HepG2 (cell line): Measurements from ENCODE around the gene HMBS. TPM values are rescaled to one million over a fixed set of nuclear protein-coding genes. Genes with fewer than 3 reads are reported as not detected.

ENCODE experiments used
- ATAC-seq: fragments of 200-7000 bp; cut with Tn5 transposase; 3 replicates; pipeline ENCODE4 v1.9.1; 2020; ENCODE audit warnings: mild to moderate bottlenecking, moderate library complexity
- BruUV-seq: library from RNA; stranded (reverse); fragments of 400-500 nt; replicated peaks from 2 replicates; lab custom pipeline; 2021; lab: Mats Ljungman, UMichigan
- CTCF ChIA-PET: fragments of 300-600 bp; formaldehyde crosslinking; extraction: SDS; loops from one replicate; lab custom pipeline; 2021; ENCODE audit warnings: low total read pairs, inconsistent platforms, low intra/inter-chr PET ratio; lab: Yijun Ruan, JAX
- POLR2A ChIA-PET: fragments of 350-600 bp; sonication (Branson Sonifier 250); formaldehyde crosslinking; loops from one replicate; lab custom pipeline; 2020; ENCODE audit warnings: antibody characterized with exemption, inconsistent platforms; lab: Yijun Ruan, JAX
- DNase-seq: peaks from one replicate; pipeline ENCODE4 v3.0.0-alpha.2; 2015; ENCODE audit warnings: low spot score
- FAIRE-seq: peaks from 3 replicates; lab custom pipeline; 2011; peaks lifted over from hg19 to GRCh38; lab: Jason Lieb, UNC
- H2AFZ ChIP-seq: one replicate; pipeline ENCODE4 v1.6.1; 2011; ENCODE audit warnings: low read length, inconsistent platforms
- H3K27ac ChIP-seq: fragments of 300-600 bp; 3 replicates; pipeline ENCODE4 v1.8.0; 2011; ENCODE audit warnings: mixed run types, mild to moderate bottlenecking, mixed read lengths, low read length, inconsistent platforms; ENCODE audit not compliant: insufficient read depth; ENCODE audit errors: extremely low read length
- H3K27me3 ChIP-seq, 2 experiments: fragments of 200-600 bp in 1 of 2; 2 replicates in 1 of 2; 3 replicates in 1 of 2; pipeline versions ENCODE4 v1.6.0 to v1.8.0; 2011; ENCODE audit warnings: low read length in 2 of 2, mild to moderate bottlenecking in 2 of 2, moderate library complexity in 2 of 2, inconsistent platforms in 1 of 2; ENCODE audit not compliant: insufficient read depth in 2 of 2, control insufficient read depth in 1 of 2
- H3K36me3 ChIP-seq, 2 experiments: fragments of 200-600 bp in 1 of 2; replicated peaks in 1 of 2; 2 replicates in 1 of 2; 3 replicates in 1 of 2; pipeline versions ENCODE4 v1.5.1 to v1.8.0; 2011; ENCODE audit warnings: low read length in 2 of 2, inconsistent platforms in 1 of 2; ENCODE audit not compliant: insufficient read depth in 2 of 2, control insufficient read depth in 1 of 2
- H3K4me1 ChIP-seq: 2 replicates; pipeline ENCODE4 v1.5.1; 2012; ENCODE audit warnings: low read length, inconsistent platforms; ENCODE audit not compliant: insufficient read depth
- H3K4me2 ChIP-seq: 2 replicates; pipeline ENCODE4 v1.6.0; 2011; ENCODE audit warnings: low read depth, low read length, inconsistent platforms
- H3K4me3 ChIP-seq, 3 experiments: fragments of 200-600 bp in 1 of 3; sonication (generic), shearing (Covaris generic) in 1 of 3; replicated peaks in 1 of 3; 2 replicates each; pipeline ENCODE4 v1.5.1; 2011 to 2016; ENCODE audit warnings: low read length in 3 of 3, inconsistent platforms in 2 of 3, low read depth in 2 of 3, mild to moderate bottlenecking in 2 of 3, control low read depth in 1 of 3, mixed read lengths in 1 of 3; ENCODE audit not compliant: insufficient read depth in 1 of 3
- H3K79me2 ChIP-seq: one replicate; pipeline ENCODE4 v1.6.1; 2011; ENCODE audit warnings: low read length, inconsistent platforms; ENCODE audit not compliant: insufficient read depth
- H3K9ac ChIP-seq: 2 replicates; pipeline ENCODE4 v1.6.0; 2011; ENCODE audit warnings: mild to moderate bottlenecking, low read depth, low read length, inconsistent platforms; ENCODE audit not compliant: insufficient read depth
- H3K9me3 ChIP-seq: 2 replicates; pipeline ENCODE4 v1.5.1; 2012; ENCODE audit warnings: mild to moderate bottlenecking, low read length
- H4K20me1 ChIP-seq: 2 replicates; pipeline ENCODE4 v1.6.0; 2011; ENCODE audit warnings: inconsistent platforms, mild to moderate bottlenecking, low read length, moderate library complexity; ENCODE audit not compliant: insufficient read depth
- HNF4A ChIP-seq: sonication (generic); formaldehyde crosslinking; IDR thresholded peaks from 2 replicates; pipeline ENCODE4 v1.4.0; 2020; ENCODE audit warnings: missing genetic modification reagents
- KDM1A ChIP-seq: IDR thresholded peaks from 2 replicates; pipeline ENCODE4 v1.6.1; 2016; ENCODE audit warnings: missing compliant biosample characterization
- MAFF ChIP-seq: IDR thresholded peaks from 2 replicates; pipeline ENCODE4 v1.6.1; 2011; ENCODE audit warnings: low read depth, low read length, improper control_type of control experiment
- PHF5A ChIP-seq: IDR thresholded peaks from one replicate; pipeline ENCODE4 v1.6.1; 2018; ENCODE audit warnings: low read depth, missing genetic modification reagents; ENCODE audit not compliant: unreplicated experiment
- ZKSCAN5 ChIP-seq: sonication (generic); formaldehyde crosslinking; IDR thresholded peaks from 2 replicates; pipeline ENCODE4 v1.5.1; 2020; ENCODE audit warnings: mild to moderate bottlenecking, missing genetic modification reagents
- ZNF274 ChIP-seq: sonication (generic); formaldehyde crosslinking; IDR thresholded peaks from 2 replicates; pipeline ENCODE4 v1.5.1; 2020; ENCODE audit warnings: mild to moderate bottlenecking, missing genetic modification reagents
- ZNF34 ChIP-seq: sonication (generic); formaldehyde crosslinking; IDR thresholded peaks from 2 replicates; pipeline ENCODE4 v1.4.0; 2020; ENCODE audit warnings: mild to moderate bottlenecking, missing genetic modification reagents, borderline replicate concordance
- ZSCAN25 ChIP-seq: sonication (generic); formaldehyde crosslinking; IDR thresholded peaks from 2 replicates; pipeline ENCODE4 v1.8.0; 2022; ENCODE audit warnings: mild to moderate bottlenecking, missing genetic modification reagents
- WGBS: methylation state at CpG from one replicate; pipeline ENCODE4 v1.1.6; 2017; ENCODE audit warnings: low lambda C conversion rate; 5-methylcytosine and 5-hydroxymethylcytosine counted together
- in situ Hi-C: cut with HindIII; loops from 2 replicates; pipeline ENCODE4 v1.10.0; 2017; ENCODE audit warnings: low pct_unique_long_range_greater_than_20kb; ENCODE audit not compliant: extremely low pct_ligation_motif_present
- intact Hi-C: fragments of 100-400 bp; cut with micrococcal nuclease; formaldehyde crosslinking; loops from one replicate; pipeline ENCODE4 v1.10.0; 2022; ENCODE audit not compliant: unreplicated experiment
- polyA plus RNA-seq, 8 experiments: library from polyadenylated mRNA; depleted of rRNA in 3 of 8; stranded (reverse) in 7 of 8; unstranded in 1 of 8; fragments of >200 nt; fragmentation: Illumina TruSeq in 4 of 8; extraction: Trizol in 4 of 8; gene quantifications; 2 replicates each; pipeline versions ENCODE4 v1.2.1 to v1.2.3, GENCODE V29; 2011 to 2016; ENCODE audit warnings: low read depth in 4 of 8, missing spikeins in 1 of 8, mixed read lengths in 1 of 8; ENCODE audit not compliant: insufficient read depth in 1 of 8
- total RNA-seq, 5 experiments: library from RNA; depleted of rRNA; stranded (reverse); fragments of >200 nt; fragmentation: Illumina TruSeq; extraction: Trizol; gene quantifications; 2 replicates each; pipeline ENCODE4 v1.2.3, GENCODE V29; 2016; ENCODE audit warnings: low read depth in 1 of 5
- TF ChIP-seq, protein P1 (sequence below): sonication (generic); formaldehyde crosslinking; IDR thresholded peaks from 2 replicates; pipeline ENCODE4 v1.4.0; 2020; ENCODE audit warnings: low read depth, mild to moderate bottlenecking, missing genetic modification reagents
- TF ChIP-seq, protein P2 (sequence below): sonication (generic); formaldehyde crosslinking; IDR thresholded peaks from 2 replicates; pipeline ENCODE4 v1.5.1; 2020; ENCODE audit warnings: missing genetic modification reagents, mild to moderate bottlenecking, borderline replicate concordance

Gene HMBS
- total and polyA plus RNA-seq, 2 of the 13 experiments (the other 11 are each of a cell fraction or from before 2014, with no cell fraction given): 9.4 to 46.9 TPM

DNA sequence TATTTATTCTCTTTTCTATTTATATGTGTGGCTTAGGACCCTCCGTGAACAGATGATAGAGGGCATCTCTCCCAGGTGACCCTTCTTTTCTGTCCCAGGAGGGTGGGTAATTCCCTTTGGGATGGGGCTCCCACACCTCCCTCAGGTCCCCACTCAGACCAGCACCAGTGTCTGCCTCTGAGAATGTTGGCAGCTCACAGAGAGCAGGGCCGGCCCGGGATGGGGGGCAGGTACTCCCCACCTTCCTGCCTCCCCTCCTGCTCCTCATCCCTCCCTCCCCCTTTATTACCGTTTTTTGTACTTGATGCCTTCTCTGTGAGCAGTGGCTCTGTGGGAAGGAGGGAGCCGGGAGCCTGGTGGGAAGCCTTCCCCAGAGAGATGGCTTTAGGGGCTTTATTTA lies 31.9 kb downstream of the HMBS start:
- FAIRE-seq: no peak
- H3K4me3 ChIP-seq: no peak overlapping the region
- no peak overlapping the region for H3K27ac ChIP-seq
- ChIA-PET POLR2A (no interaction called here), CTCF (no interaction called here)
- DNase-seq: no peak
- no peaks in the 10 kb centered on the region for H3K9me3 ChIP-seq
- WGBS: 64% methylated on average over 5 of the region's 5 CpGs
- in situ Hi-C loops (no loop called here), intact Hi-C loops (no loop called here)
- H2AFZ ChIP-seq: no peak overlapping the region
- TF ChIP-seq ZKSCAN5 (CRISPR knock-in tag): no peak
- TF ChIP-seq MAFF: no peak
- TF ChIP-seq ZNF274 (CRISPR knock-in tag): no peak
- TF ChIP-seq, protein P1, sequence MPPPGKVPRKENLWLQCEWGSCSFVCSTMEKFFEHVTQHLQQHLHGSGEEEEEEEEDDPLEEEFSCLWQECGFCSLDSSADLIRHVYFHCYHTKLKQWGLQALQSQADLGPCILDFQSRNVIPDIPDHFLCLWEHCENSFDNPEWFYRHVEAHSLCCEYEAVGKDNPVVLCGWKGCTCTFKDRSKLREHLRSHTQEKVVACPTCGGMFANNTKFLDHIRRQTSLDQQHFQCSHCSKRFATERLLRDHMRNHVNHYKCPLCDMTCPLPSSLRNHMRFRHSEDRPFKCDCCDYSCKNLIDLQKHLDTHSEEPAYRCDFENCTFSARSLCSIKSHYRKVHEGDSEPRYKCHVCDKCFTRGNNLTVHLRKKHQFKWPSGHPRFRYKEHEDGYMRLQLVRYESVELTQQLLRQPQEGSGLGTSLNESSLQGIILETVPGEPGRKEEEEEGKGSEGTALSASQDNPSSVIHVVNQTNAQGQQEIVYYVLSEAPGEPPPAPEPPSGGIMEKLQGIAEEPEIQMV (CRISPR knock-in tag): no peak
- TF ChIP-seq, protein P2, sequence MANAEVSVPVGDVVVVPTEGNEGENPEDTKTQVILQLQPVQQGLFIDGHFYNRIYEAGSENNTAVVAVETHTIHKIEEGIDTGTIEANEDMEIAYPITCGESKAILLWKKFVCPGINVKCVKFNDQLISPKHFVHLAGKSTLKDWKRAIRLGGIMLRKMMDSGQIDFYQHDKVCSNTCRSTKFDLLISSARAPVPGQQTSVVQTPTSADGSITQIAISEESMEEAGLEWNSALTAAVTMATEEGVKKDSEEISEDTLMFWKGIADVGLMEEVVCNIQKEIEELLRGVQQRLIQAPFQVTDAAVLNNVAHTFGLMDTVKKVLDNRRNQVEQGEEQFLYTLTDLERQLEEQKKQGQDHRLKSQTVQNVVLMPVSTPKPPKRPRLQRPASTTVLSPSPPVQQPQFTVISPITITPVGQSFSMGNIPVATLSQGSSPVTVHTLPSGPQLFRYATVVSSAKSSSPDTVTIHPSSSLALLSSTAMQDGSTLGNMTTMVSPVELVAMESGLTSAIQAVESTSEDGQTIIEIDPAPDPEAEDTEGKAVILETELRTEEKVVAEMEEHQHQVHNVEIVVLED (CRISPR knock-in tag): no peak
- no peak for TF ChIP-seq HNF4A (CRISPR knock-in tag)
- TF ChIP-seq ZNF34 (CRISPR knock-in tag): no peak
- no peak for TF ChIP-seq KDM1A (CRISPR knock-in tag)
- TF ChIP-seq ZSCAN25: no peak
- TF ChIP-seq PHF5A (CRISPR knock-in tag): no peak
- BruUV-seq: no TSS peak
- no peak overlapping the region for H3K4me2 ChIP-seq
- no peaks in the 10 kb centered on the region for H4K20me1 ChIP-seq
- H3K9ac ChIP-seq: no peak overlapping the region
- ATAC-seq: no peak
- H3K36me3 ChIP-seq: peaks cover 14 to 22% of the 10 kb centered on the region in 2 experiments
- H3K4me1 ChIP-seq: peaks cover 12% of the 10 kb centered on the region
- no peaks in the 10 kb centered on the region; a peak in 1 of 5 replicates for H3K27me3 ChIP-seq
- peaks cover 2% of the 10 kb centered on the region for H3K79me2 ChIP-seq
